Suprapubic skin (tissue), 4 donors: ENCODE results near the gene LDHD. TPM values are rescaled to one million over a fixed set of nuclear protein-coding genes. Genes with fewer than 3 reads are reported as not detected.

Experiments
- DNase-seq, 2 donors: peaks; one replicate each; pipeline ENCODE4 v3.0.0-alpha.2; 2019; ENCODE audit warnings: low spot score in 2 of 2
- H3K27ac ChIP-seq: fragments of 200-600 bp; sonication (generic); one replicate; pipeline ENCODE4 v1.5.1; 2019
- H3K27me3 ChIP-seq: fragments of 200-600 bp; sonication (generic); one replicate; pipeline ENCODE4 v1.5.1; 2019
- H3K36me3 ChIP-seq: fragments of 200-600 bp; sonication (generic); one replicate; pipeline ENCODE4 v1.5.1; 2019
- H3K4me1 ChIP-seq: fragments of 200-600 bp; sonication (generic); one replicate; pipeline ENCODE4 v1.5.1; 2019
- H3K4me3 ChIP-seq: fragments of 200-600 bp; sonication (generic); one replicate; pipeline ENCODE4 v1.5.1; 2019; ENCODE audit warnings: mild to moderate bottlenecking
- H3K9me3 ChIP-seq: fragments of 200-600 bp; sonication (generic); one replicate; pipeline ENCODE4 v1.5.1; 2019
- CTCF ChIP-seq, 2 donors: fragments of 200-600 bp in 1 of 2; fragments of 450-650 bp in 1 of 2; sonication (generic) in 1 of 2; IDR thresholded peaks; one replicate each; pipeline ENCODE4 v1.5.1; 2016 to 2019; ENCODE audit warnings: antibody characterized with exemption in 2 of 2, mild to moderate bottlenecking in 1 of 2, moderate library complexity in 1 of 2
- EP300 ChIP-seq: sonication (generic); formaldehyde crosslinking; IDR thresholded peaks from one replicate; pipeline ENCODE4 v1.6.1; 2017; ENCODE audit warnings: antibody characterized with exemption
- POLR2A ChIP-seq, 2 donors: fragments of 450-650 bp; IDR thresholded peaks; one replicate each; pipeline ENCODE4 v1.6.1; 2017; ENCODE audit warnings: antibody characterized with exemption in 2 of 2, mild to moderate bottlenecking in 2 of 2, moderate library complexity in 2 of 2
- POLR2AphosphoS5 ChIP-seq, 3 donors: sonication (generic); formaldehyde crosslinking; IDR thresholded peaks; one replicate each; pipeline ENCODE4 v1.6.1; 2017; ENCODE audit warnings: antibody characterized with exemption in 3 of 3
- WGBS: methylation state at CpG from one replicate; pipeline ENCODE4 v1.1.5; 2018; 5-methylcytosine and 5-hydroxymethylcytosine counted together
- total RNA-seq, 4 donors: library from RNA; depleted of rRNA; stranded (reverse); fragments of >200 nt; gene quantifications; one replicate each; pipeline ENCODE4 v1.1.0, GENCODE V29; 2016

LDHD gene
- total RNA-seq, 4 donors from 2014 or later: 10.7 to 19.2 (median 14.0) TPM

GRCh38 chr16:75147968-75148310 lies 31.4 kb upstream of the LDHD start:
- Histone ChIP-seq H3K36me3 (no peaks in the 10 kb centered on the region), H3K27me3 (no peaks in the 10 kb centered on the region), H3K4me3 (peak overlapping the region; percentile 99), H3K27ac (peak overlapping the region; percentile 98), H3K4me1 (peaks cover 11% of the 10 kb centered on the region), H3K9me3 (peaks cover 17% of the 10 kb centered on the region)
- TF ChIP-seq POLR2AphosphoS5 (IDR thresholded peaks at IDR 0.05) (no peak), POLR2A (IDR thresholded peaks at IDR 0.05) (no peak), CTCF (IDR thresholded peaks at IDR 0.05) (no peak), EP300 (peak; percentile 25)
- WGBS: 53% methylated on average over 3 of the region's 3 CpGs
- DNase-seq: no peak

DNA sequence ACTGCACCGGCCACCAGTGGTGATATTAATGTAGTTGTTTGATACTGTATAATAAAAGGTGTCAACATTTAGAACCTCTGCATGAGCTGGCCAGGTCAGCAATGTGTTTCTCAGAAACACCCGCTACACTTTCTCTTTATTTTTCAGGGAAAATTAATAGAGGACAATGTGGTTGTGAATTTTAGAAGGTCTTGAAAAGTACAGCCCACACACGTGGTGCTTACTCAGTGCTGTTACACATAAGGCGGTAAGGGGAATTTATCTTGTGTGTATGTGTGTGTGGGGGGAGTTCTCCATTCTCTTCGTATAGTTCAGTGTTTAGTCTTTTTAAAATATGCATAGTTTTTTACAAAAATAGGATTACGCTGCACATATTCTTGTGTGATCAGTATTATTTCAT lies 27.4 kb upstream of the LDHD start:
- Histone ChIP-seq H3K27ac (no peak overlapping the region), H3K27me3 (no peaks in the 10 kb centered on the region), H3K9me3 (peaks cover 5% of the 10 kb centered on the region), H3K4me1 (peaks cover 2% of the 10 kb centered on the region), H3K4me3 (no peak overlapping the region), H3K36me3 (no peaks in the 10 kb centered on the region)
- 77% methylated on average over 6 of the region's 6 CpGs for WGBS
- no peak for DNase-seq
- TF ChIP-seq EP300 (no peak), POLR2A (IDR thresholded peaks at IDR 0.05) (no peak), CTCF (IDR thresholded peaks at IDR 0.05) (no peak), POLR2AphosphoS5 (IDR thresholded peaks at IDR 0.05) (no peak)

- Histone ChIP-seq H3K4me3 (no peak overlapping the region), H3K36me3 (no peaks in the 10 kb centered on the region), H3K27ac (no peak overlapping the region), H3K9me3 (no peaks in the 10 kb centered on the region), H3K4me1 (no peaks in the 10 kb centered on the region), H3K27me3 (no peaks in the 10 kb centered on the region)
- 96% methylated on average over 5 of the region's 5 CpGs for WGBS
- DNase-seq: no peak
- TF ChIP-seq POLR2A (IDR thresholded peaks at IDR 0.05): no peak
- TF ChIP-seq POLR2AphosphoS5 (IDR thresholded peaks at IDR 0.05): no peak
- no peak for TF ChIP-seq CTCF (IDR thresholded peaks at IDR 0.05)
- TF ChIP-seq EP300: no peak
Measured at GRCh38 chr16:75139498-75139897, 22.9 kb upstream of the LDHD start.

GRCh38 chr16:75138636-75139035 lies 22.1 kb upstream of the LDHD start:
- no peak overlapping the region for H3K27ac ChIP-seq
- no peaks in the 10 kb centered on the region for H3K36me3 ChIP-seq
- 61% methylated on average over 9 of the region's 9 CpGs for WGBS
- H3K27me3 ChIP-seq: no peaks in the 10 kb centered on the region
- no peaks in the 10 kb centered on the region for H3K9me3 ChIP-seq
- H3K4me3 ChIP-seq: no peak overlapping the region
- TF ChIP-seq POLR2A (IDR thresholded peaks at IDR 0.05) (no peak), EP300 (no peak), CTCF (IDR thresholded peaks at IDR 0.05) (no peak), POLR2AphosphoS5 (IDR thresholded peaks at IDR 0.05) (no peak)
- no peak for DNase-seq
- H3K4me1 ChIP-seq: no peaks in the 10 kb centered on the region

- no peak for DNase-seq
- H3K9me3 ChIP-seq: no peaks in the 10 kb centered on the region
- H3K4me3 ChIP-seq: no peak overlapping the region
- no peak overlapping the region for H3K27ac ChIP-seq
- no peaks in the 10 kb centered on the region for H3K27me3 ChIP-seq
- H3K36me3 ChIP-seq: no peaks in the 10 kb centered on the region
- 77% methylated on average over 8 of the region's 8 CpGs for WGBS
- no peaks in the 10 kb centered on the region for H3K4me1 ChIP-seq
- TF ChIP-seq EP300: no peak
- TF ChIP-seq CTCF (IDR thresholded peaks at IDR 0.05): no peak
- TF ChIP-seq POLR2AphosphoS5 (IDR thresholded peaks at IDR 0.05): no peak
Measured at GRCh38 chr16:75138233-75138632, 21.7 kb upstream of the LDHD start.
